Superior temporal gyrus (tissue), 1 donor: ENCODE data around the gene PHLDB1.
"Not testable (repeated sequence)": the region's sequence is repeated elsewhere in the genome, so short reads cannot be mapped to it uniquely, and the experiment has no call there.

ENCODE experiments used
- DNase-seq: peaks from one replicate; pipeline ENCODE4 v3.0.0-alpha.2; 2016; ENCODE audit errors: extremely low spot score

Gene PHLDB1

DNA sequence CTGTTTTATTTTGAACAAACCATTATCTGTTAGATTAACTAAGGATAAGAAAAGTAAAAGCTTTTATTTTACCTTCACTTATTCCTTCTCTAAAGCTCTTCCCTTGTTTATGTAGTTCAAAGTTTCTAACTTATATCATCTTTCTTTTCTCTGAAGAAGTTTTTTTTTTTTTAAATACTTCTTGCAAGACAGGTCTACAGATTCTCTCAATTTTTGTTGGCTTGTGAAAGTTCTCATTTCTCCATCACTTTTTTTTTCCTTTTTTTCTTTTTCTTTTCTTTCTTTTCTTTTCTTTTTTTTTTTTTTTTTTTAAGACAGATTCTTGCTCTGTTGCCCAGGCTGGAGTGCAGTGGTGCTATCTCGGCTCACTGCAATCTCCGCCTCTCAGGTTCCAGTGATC is 76.8 kb downstream of the PHLDB1 start:
- no peak for DNase-seq

DNA sequence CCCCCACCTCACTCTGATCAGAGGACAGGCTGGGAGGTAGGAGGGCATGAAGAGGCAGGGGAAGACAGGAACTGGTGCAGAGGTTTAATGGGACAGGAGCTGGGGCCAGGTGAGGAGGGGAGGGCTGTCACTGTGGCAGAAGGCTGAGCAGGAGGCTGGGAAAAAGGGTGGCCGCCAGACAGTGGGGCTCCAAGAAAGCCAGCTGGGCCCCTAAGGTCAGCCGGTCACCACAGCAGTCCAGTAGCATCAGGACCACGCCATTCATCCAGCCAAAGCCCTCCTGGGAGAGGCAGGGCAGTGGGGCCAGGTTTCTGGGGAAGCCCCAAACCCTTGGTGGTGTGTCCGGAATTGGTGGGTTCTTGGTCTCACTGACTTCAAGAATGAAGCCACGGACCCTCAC is 80.5 kb downstream of the PHLDB1 start:
- DNase-seq: no peak

DNA sequence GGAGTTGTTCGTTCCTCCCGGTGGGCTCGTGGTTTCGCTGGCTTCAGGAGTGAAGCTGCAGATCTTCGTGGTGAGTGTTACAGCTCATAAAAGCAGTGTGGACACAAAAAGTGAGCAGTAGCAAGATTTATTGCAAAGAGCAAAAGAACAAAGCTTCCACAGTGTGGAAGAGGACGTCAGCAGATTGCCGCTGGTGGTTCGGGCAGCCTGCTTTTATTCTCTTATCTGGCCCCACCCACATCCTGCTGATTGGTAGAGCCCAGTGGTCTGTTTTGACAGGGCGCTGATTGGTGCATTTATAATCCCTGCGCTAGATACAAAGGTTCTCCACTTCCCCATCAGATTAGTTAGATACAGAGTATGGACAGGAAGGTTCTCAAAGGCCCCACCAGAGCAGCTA is 80.9 kb downstream of the PHLDB1 start:
- DNase-seq: not testable (repeated sequence)

DNA sequence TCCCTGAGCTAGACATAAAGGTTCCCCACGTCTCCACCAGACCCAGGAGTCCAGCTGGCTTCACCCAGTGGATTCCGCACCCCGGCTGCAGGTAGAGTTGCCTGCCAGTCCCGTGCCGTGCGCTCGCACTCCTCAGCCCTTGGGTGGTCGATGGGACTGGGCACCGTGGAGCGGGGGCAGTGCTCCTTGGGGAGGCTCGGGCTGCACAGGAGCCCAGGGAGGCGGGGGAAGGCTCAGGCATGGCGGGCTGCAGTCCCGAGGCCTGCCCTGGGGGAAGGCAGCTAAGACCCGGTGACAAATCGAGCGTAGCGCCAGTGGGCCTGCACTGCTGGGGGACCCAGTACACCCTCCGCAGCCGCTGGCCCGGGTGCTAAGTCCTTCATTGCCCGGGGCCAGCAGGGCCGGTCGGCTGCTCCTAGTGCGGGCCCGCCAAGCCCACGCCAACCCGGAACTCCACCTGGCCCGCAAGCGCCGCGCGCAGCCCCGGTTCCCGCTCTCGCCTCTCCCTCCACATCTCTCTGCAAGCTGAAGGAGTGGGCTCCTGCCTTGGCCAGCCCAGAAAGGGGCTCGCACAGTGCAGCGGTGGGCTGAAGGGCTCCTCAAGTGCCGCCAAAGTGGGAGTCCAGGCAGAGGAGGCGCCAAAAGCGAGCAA is 81.6 kb downstream of the PHLDB1 start:
- no peak for DNase-seq

DNA sequence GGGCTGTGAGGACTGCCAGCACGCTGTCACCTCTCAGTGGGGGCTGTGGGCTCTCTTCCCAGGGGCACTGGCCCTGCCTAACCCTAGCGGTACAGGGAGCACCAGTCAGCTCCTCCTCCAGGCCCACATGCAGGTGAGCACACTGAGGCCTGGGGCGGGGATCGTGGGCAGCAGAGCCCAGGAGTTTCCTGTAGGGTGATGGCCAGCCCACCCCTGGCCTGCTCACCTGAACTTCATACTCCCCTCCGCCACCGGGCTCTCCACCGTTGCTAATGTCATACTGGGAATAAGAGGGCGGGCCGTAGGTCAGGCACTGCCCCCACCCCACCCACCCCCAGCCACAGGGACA is 82.1 kb downstream of the PHLDB1 start:
- DNase-seq: no peak

DNA sequence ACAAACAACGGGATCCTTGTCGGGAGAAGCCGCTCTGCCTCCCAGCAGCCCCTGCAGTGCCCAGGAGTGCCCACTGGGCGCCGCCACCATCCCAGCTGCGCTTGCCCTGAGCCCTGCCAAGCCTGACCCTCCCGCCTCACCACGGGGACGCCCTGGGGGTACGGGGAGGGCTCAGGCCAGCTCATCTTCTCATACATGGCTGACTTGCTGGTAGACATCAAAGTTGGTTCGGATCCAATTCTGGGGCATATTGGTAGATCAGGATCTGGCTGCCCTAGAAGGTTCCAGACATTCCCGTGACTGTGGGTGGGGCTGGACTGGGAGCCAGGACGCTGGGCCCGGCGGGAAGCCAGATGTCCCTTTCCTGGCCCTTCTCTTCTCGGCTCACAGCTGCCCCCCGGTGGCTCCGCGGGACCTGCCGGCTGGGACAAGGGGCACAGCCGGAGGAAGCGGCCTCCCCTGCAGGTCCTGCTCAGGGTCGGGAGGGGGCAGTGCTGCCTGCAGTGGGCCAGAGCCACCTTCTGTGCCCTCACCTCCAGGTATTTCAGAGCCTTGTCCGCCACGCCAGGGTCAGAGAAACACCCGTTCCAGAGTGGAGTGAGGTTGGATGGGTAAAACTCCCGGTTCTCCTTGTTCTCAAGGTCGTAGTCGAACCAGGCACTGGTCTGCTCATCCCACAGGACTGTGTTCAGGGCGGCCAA is 82.6 kb downstream of the PHLDB1 start:
- DNase-seq: peak; percentile 89

DNA sequence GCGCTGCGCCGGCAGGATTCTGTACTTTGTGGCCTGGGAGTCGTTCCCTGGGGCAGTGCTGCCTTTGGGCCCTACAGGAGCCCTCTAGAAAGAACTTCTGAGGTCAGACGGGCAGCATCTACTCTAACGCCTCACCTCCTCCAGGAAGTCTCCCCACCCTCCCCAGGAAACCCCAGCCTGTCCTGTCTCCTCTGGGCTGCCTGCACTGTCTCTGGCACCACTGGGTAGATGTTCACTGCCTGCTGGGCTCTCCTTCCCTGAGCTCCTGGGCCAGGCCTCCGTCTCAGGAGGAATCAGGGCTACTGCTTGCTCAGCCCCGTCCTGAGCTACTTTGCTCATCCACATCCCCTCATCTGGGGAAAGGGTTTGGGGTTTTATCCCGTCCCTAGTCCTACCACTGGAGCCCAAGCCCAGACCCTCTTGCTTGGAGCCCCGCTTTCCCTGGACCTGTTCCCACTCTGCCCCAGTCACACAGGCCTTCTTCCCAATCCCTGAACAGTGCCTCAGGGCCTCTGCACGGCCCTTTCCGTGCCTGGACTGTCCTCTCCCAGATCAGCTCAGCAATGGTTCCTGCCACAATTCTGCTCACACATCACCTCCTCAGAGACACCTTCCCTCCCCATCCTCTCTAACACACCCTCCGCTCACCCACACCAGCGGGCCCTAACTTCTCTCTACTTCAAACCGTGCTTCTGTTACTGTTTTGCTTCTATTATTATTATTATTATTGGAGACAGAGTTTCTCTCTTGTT is 83.3 kb downstream of the PHLDB1 start:
- no peak for DNase-seq

DNA sequence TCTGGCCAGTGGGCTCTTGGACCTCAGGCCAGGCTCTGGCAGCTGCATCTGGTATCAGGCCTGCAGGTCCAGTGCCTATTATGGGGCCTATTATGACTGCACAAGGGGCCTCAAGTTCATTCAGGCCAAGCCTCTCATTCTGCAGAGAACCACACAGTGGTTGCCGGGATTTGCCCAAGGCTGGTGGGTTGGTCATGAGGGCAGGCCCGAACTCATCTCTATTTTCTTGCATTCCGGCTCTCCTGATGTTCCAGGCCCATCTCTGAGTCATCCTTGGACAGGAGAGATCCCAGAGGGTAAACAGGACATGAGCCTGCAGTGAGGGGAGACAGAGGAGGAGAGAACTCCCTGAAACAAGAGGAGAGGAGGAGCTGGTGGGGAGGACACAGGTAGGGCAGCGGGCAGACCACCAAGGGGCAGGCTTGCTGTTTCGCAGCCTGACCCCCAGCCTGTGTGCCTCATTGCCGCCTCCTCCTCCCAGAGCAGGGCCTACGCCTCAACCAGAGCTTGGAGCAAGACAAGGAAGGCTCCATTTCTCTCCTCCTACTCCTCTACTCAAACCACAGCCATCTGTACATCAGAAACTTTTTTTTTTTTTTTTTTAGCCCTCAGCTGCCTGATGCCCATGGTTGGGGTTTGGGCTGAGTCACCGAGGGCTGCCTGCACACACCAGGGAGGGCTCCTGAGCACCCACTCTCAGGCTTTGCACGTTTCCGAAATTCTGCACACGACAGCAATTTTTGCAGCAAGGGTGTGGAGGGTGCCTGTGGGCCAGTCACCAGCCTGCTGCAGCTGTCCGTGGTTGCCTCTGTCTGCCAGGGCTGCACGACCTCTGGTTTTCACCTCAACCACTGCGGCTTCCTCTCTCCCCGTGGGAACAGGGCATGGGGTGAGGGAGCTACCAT is 84.8 kb downstream of the PHLDB1 start:
- DNase-seq: no peak

DNA sequence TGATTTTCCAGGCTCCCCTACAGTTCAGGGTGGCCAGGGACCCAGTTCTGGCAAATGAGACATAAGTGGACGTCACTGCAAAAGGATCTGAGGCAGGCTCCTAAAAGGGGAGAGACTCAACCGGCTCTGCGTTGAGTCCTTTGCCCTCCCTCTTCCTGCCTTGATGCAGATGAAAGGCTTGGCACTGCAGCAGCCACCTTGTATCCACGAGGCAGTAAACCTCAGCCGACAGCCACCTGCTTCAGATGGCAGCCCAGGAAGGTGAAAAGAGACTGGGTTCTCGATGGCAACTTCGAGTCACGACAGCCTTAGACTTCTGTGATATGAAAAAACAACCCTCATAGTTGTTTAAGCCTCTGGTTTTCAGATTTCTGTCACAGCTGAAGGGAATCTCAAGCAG is 86.8 kb downstream of the PHLDB1 start:
- DNase-seq: no peak

DNA sequence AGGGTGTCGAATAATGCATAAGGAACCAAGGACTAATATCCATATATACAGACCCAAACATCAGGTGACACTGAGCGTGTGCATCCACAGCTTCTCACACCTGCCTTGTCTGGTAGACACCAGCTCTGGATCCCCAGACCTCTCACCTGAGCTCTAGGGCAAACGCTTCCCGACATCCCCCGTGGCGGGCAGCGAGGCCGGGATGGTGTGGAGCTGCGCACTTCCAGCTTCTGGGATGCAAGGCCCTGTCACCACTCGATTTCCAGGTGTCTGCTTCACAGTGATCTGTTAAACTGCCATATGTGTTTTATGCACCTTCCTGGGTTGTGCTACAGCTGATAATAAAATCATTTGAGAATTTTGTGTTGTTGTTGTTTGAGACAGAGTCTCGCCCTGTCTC is 87.4 kb downstream of the PHLDB1 start:
- DNase-seq: no peak

DNA sequence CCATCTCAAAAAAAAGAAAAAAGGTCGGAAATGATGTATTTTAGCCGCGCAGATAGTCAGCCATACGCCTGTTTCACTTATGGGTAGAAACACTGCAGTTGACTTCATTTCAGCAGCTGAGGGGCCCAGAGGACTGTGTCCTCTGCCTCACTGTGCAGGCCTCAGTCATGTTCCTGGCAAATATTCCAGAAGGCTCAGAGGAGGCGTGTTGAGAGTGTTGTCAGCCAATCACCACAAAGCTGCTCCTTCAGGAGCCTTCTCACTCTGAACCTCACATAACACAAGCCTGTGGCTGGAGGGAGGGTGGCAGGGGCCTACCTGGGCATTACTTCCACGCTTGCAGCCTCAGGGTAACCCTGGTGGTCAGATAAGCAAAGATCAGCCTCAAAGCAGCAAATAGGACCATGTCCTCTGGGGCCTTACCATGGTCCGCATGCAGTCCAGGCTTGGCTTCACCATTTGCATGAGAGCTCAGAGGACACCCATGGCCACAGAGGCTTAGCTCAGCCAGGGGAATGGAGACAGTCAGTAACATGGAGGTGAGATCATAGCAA is 89.3 kb downstream of the PHLDB1 start:
- no peak for DNase-seq

DNA sequence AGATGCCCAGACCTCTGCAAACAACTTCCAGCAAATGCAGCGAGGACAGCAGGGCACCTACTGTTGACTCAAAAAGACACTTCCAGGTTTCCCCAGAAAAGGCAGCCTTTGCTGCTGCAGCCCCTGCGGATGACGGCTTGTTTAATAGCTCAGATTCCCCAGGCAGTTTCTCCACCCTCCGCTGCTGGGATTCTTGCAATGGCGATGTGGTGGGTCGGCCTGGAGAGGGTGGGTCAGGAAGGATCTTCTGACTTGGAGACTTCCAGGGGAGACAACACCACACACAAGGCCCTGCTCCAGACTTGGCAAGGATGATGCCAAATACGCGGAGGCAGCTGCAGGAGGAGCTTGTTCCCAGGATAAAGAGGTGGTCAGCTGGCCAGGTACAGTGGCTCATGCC is 89.9 kb downstream of the PHLDB1 start:
- DNase-seq: no peak

DNA sequence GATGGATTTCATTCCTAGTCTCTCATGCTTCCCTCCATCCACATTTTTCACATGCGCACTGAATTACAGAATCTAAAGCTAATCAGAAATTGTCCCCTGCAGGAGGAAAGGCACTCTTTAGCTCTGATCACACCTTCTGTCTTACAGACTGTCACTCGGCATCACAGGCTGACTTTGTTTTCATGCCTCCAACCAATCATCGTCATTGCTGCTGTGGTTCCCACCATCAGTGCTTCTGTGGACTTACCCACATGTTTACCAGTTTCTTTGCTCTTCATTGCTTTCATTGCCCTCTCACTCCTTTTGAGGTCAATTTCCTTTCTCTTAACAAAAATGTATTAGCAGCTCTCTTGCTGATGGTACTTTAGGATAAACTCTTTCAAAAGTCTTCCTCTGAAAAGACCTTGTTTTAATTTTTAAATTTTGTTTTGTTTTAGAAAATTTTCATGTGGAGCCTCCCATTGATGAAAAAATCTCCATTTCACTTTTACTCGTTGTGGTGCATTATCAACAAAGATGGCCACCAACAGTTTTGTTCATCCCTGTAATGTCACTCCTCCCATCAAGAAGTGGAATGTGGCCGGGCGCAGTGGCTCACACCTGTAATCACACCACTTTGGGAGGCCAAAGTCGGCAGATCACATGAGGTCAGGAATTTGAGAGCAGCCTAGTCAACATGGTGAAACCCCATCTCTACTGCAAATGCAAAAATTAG is 92.2 kb downstream of the PHLDB1 start:
- DNase-seq: no peak

DNA sequence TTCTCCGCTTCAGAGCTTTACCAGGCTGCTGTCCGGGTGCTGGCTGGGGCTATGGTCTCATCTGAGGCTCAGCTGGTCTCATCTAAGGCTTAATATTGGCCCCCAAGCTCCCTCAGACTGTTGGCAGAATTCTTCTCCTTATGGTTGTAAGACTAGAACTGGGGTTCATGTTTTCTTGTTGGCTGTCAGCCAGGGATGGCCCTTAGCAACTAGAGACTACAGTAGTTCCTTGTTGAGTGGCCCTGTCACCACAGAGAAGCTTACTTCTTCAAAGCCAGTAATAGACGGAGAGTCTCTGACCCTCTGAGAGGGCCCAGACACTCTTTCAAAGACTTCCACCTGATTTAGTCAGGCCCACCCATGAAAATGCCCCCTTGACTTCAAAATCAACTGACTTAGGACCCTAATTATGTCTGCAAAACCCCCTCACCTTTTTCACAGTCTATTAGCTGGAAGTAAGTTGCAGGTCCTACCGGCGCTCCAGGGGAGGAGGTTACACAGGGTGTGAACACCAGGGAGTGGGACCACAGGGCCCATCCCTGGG is 96.2 kb downstream of the PHLDB1 start:
- no peak for DNase-seq

DNA sequence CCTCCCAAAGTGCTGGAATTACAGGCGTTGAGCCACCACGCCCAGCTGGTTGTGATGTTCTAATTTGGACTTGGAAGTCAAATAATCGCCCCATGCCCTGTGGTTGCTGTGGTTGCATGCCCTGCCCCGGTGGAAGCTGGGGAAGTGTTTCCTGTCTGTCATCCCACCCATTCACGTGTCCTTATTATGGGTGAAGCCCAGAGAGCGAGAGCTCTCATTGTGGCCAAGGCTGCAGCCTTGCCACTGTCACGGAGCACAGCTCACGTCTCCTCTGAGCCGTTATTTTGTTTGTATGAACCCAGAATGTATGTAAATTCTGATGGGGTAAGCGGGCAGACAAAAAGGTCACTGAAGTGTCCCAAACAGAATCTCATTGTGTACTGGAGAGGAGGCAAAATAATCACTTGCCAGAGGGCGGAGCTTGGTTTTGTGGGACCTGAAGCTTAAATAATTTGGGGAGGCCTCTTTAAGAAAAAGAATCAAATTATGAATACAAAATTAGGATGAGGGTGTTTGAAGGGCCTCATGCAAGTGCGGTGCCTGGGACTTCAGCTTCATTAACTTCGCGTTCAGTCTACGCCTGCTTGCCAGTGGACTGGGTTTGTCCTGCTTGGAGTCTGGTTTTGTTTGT is 97.8 kb downstream of the PHLDB1 start:
- peak; percentile 79 for DNase-seq

DNA sequence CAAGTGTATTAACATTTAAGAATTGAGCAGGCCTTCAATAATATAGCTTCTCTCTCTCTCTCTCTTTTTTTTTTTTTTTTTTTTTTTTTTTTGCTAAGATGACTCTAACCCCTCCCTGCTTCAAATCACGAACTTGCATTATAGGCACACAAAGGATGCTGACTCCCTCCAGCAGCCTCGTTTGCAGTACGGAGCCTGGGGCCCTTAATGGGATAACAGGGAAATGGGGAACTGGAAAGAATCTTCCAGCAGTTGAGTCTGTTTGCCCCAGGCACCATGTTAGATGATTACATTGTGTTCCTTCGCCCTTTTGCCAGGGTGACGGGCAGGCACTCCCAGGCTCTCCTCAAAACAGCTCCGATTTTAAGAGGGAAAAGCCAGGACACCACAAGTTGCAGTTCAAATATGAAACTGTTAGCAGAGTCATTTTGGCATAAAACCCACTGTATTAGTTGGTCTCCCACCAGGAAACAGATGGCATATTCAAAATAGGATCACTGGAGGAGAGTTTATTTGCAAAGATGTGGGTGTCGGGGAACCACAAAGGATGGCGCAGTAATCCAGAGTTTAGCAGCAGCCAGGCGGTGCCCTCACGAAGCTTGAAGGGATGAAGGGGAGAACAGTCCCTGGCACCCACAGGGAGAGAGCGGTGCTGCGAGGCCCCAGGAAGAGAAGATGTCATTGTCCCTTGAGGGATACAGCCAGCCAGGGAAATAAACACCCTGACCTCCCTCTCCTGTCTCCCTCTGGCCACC is 98.6 kb downstream of the PHLDB1 start:
- peak; percentile 49 for DNase-seq

DNA sequence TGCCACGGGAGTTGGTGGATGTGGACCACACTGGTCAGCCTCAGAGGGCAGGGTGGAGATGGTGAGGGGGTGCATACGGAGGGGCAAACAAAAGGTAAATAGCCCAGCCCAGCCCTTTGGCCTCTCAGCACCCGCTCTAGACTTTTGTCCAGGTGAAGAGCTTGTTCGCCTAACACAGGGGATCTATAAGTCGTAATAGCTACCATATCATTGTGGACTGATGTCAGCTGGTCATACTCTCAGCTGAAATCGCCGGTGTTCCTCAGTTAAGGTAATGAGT is 99.1 kb downstream of the PHLDB1 start:
- no peak for DNase-seq
